ENCODE measurements around the gene PRKAG3. TPM values are rescaled to one million over a fixed set of nuclear protein-coding genes. Genes with fewer than 3 reads are reported as not detected.

Gene PRKAG3
- total and polyA plus RNA-seq, 4 donors: 0.08 TPM; not detected in 3

GRCh38 chr2:218819093-218819492 lies 12.5 kb downstream of the PRKAG3 start:
- H3K9ac ChIP-seq (ENCODE audit: low read depth in 1 of 2, low read length in 2 of 2): no peak overlapping the region
- no peaks in the 10 kb centered on the region for H3K9me3 ChIP-seq (ENCODE audit: control insufficient read depth in 4 of 4, low read length in 3 of 4)
- peaks cover 16 to 53% (median 41%) of the 10 kb centered on the region in 4 donors for H3K36me3 ChIP-seq (ENCODE audit: control insufficient read depth in 4 of 4, insufficient read depth in 3 of 4, low read depth in 1 of 4, low read length in 3 of 4)
- no peak for DNase-seq (ENCODE audit: low spot score)
- H3K4me1 ChIP-seq (ENCODE audit: control insufficient read depth in 4 of 4, insufficient read depth in 4 of 4, low read length in 3 of 4): no peaks in the 10 kb centered on the region
- TF ChIP-seq HNF4G (IDR thresholded peaks at IDR 0.05) (no peak), FOXA1 (IDR thresholded peaks at IDR 0.05) (no peak), JUND (IDR thresholded peaks at IDR 0.05) (no peak), TAF1 (conservative IDR thresholded peaks at IDR 0.05) (no peak), SP1 (IDR thresholded peaks at IDR 0.05) (no peak), NR2F2 (IDR thresholded peaks at IDR 0.05) (no peak), HNF4A (conservative IDR thresholded peaks at IDR 0.05) (no peak), REST (IDR thresholded peaks at IDR 0.05) (no peak), ZBTB33 (IDR thresholded peaks at IDR 0.05) (no peak), GABPA (IDR thresholded peaks at IDR 0.05 in 1 of 2, conservative IDR thresholded peaks at IDR 0.05 in 1 of 2) (no peak), ATF3 (IDR thresholded peaks at IDR 0.05) (no peak), EGR1 (IDR thresholded peaks at IDR 0.05; ENCODE audit: low read depth in 2 of 2) (no peak), RAD21 (IDR thresholded peaks at IDR 0.05) (no peak), RXRA (IDR thresholded peaks at IDR 0.05) (no peak), FOXA2 (IDR thresholded peaks at IDR 0.05) (no peak), CTCF (IDR thresholded peaks at IDR 0.05; ENCODE audit: low read depth, low read length, missing input control) (no peak), YY1 (IDR thresholded peaks at IDR 0.05) (no peak), MAX (IDR thresholded peaks at IDR 0.05) (no peak)
- no peak overlapping the region for H3K4me3 ChIP-seq (ENCODE audit: low read depth in 1 of 3, low read length in 3 of 3)
- no peak overlapping the region for H3K27ac ChIP-seq (ENCODE audit: low read depth in 1 of 2, low read length in 2 of 2)
- no peaks in the 10 kb centered on the region for H3K27me3 ChIP-seq (ENCODE audit: control insufficient read depth in 4 of 4, insufficient read depth in 4 of 4, low read length in 3 of 4)
- 95% methylated on average over 7 of the region's 7 CpGs for WGBS
